Measurements from ENCODE around the gene CX3CL1.
A peak's percentile ranks its signal among the peaks of the same experiment; 100 is the strongest.

The CX3CL1 gene

GRCh38 chr16:57381791-57382534, 9.7 kb downstream of the CX3CL1 start:
- H3K4me3 ChIP-seq (ENCODE audit: control insufficient read depth, low read depth, low read length) = no peak overlapping the region
- TF ChIP-seq, protein P1, sequence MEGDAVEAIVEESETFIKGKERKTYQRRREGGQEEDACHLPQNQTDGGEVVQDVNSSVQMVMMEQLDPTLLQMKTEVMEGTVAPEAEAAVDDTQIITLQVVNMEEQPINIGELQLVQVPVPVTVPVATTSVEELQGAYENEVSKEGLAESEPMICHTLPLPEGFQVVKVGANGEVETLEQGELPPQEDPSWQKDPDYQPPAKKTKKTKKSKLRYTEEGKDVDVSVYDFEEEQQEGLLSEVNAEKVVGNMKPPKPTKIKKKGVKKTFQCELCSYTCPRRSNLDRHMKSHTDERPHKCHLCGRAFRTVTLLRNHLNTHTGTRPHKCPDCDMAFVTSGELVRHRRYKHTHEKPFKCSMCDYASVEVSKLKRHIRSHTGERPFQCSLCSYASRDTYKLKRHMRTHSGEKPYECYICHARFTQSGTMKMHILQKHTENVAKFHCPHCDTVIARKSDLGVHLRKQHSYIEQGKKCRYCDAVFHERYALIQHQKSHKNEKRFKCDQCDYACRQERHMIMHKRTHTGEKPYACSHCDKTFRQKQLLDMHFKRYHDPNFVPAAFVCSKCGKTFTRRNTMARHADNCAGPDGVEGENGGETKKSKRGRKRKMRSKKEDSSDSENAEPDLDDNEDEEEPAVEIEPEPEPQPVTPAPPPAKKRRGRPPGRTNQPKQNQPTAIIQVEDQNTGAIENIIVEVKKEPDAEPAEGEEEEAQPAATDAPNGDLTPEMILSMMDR (conservative IDR thresholded peaks at IDR 0.05; ENCODE audit: control insufficient read depth, insufficient read depth, low read depth, low read length) = no peak
- DNase-seq (ENCODE audit: low read depth) = no peak

GRCh38 chr16:57382535-57383275, 10.4 kb downstream of the CX3CL1 start:
- DNase-seq (ENCODE audit: low read depth) = no peak
- no peak overlapping the region for H3K4me3 ChIP-seq (ENCODE audit: control insufficient read depth, low read depth, low read length)
- TF ChIP-seq, protein P1 (conservative IDR thresholded peaks at IDR 0.05; ENCODE audit: control insufficient read depth, insufficient read depth, low read depth, low read length) = no peak

GRCh38 chr16:57383276-57384247, 11.3 kb downstream of the CX3CL1 start:
- peak; percentile 34 for DNase-seq (ENCODE audit: low read depth)
- TF ChIP-seq, protein P1 (conservative IDR thresholded peaks at IDR 0.05; ENCODE audit: control insufficient read depth, insufficient read depth, low read depth, low read length) = no peak
- no peak overlapping the region for H3K4me3 ChIP-seq (ENCODE audit: control insufficient read depth, low read depth, low read length)

GRCh38 chr16:57384248-57385070, 12.2 kb downstream of the CX3CL1 start:
- no peak overlapping the region for H3K4me3 ChIP-seq (ENCODE audit: control insufficient read depth, low read depth, low read length)
- TF ChIP-seq, protein P1 (conservative IDR thresholded peaks at IDR 0.05; ENCODE audit: control insufficient read depth, insufficient read depth, low read depth, low read length) = no peak
- DNase-seq (ENCODE audit: low read depth) = no peak

- TF ChIP-seq, protein P1 (conservative IDR thresholded peaks at IDR 0.05; ENCODE audit: control insufficient read depth, insufficient read depth, low read depth, low read length) = no peak
- H3K4me3 ChIP-seq (ENCODE audit: control insufficient read depth, low read depth, low read length) = no peak overlapping the region
- no peak for DNase-seq (ENCODE audit: low read depth)
Measured at GRCh38 chr16:57385083-57385482, 12.8 kb downstream of the CX3CL1 start.

All from fibroblast of mammary gland (primary cell).